GM12891 (cell line): Measurements from ENCODE around the gene CLEC4A.

Source experiments
- POLR2A ChIP-seq: IDR thresholded peaks from 2 replicates; pipeline ENCODE4 v1.6.1; 2011; ENCODE audit warnings: low read depth, low read length, control low read depth
- POU2F2 ChIP-seq: IDR thresholded peaks from 2 replicates; pipeline ENCODE4 v1.6.1; 2011; ENCODE audit warnings: low read depth, mild to moderate bottlenecking, control low read depth, low read length, moderate library complexity

- TF ChIP-seq POLR2A (no peak), POU2F2 (no peak)
Measured at GRCh38 chr12:8082808-8083100, 40.7 kb upstream of the CLEC4A start.
